Measurements from ENCODE around the gene FAAH2. TPM values are rescaled to one million over a fixed set of nuclear protein-coding genes. Genes with fewer than 3 reads are reported as not detected.

FAAH2 gene
- total RNA-seq, 1 experiment from 2014 or later: 6.4 TPM

- no peak overlapping the region for H2AK5ac ChIP-seq (ENCODE audit: insufficient read length, low read length)
- no peak overlapping the region for H3K4me2 ChIP-seq (ENCODE audit: insufficient read depth, insufficient read length, low read length)
- no peak overlapping the region for H4K5ac ChIP-seq (ENCODE audit: insufficient read length, low read depth, low read length)
- H2BK5ac ChIP-seq (ENCODE audit: insufficient read length, low read length): no peak overlapping the region
- no peak overlapping the region for H3K27ac Mint-ChIP-seq
- H4K91ac ChIP-seq (ENCODE audit: insufficient read length, low read depth, low read length): no peak overlapping the region
- H3K27me3 ChIP-seq (ENCODE audit: insufficient read depth, low read length): no peaks in the 10 kb centered on the region
- no peak for DNase-seq
- TF ChIP-seq, protein P1, sequence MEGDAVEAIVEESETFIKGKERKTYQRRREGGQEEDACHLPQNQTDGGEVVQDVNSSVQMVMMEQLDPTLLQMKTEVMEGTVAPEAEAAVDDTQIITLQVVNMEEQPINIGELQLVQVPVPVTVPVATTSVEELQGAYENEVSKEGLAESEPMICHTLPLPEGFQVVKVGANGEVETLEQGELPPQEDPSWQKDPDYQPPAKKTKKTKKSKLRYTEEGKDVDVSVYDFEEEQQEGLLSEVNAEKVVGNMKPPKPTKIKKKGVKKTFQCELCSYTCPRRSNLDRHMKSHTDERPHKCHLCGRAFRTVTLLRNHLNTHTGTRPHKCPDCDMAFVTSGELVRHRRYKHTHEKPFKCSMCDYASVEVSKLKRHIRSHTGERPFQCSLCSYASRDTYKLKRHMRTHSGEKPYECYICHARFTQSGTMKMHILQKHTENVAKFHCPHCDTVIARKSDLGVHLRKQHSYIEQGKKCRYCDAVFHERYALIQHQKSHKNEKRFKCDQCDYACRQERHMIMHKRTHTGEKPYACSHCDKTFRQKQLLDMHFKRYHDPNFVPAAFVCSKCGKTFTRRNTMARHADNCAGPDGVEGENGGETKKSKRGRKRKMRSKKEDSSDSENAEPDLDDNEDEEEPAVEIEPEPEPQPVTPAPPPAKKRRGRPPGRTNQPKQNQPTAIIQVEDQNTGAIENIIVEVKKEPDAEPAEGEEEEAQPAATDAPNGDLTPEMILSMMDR (conservative IDR thresholded peaks at IDR 0.05): no peak
- peaks cover 70 to 73% of the 10 kb centered on the region in 2 experiments for H3K9me3 Mint-ChIP-seq
- no peaks in the 10 kb centered on the region for H3K79me2 ChIP-seq (ENCODE audit: insufficient read depth, low read length)
- no peaks in the 10 kb centered on the region for H3K23me2 ChIP-seq (ENCODE audit: insufficient read length, low read depth, low read length, poor library complexity, severe bottlenecking)
- no peaks in the 10 kb centered on the region for H3K27me3 Mint-ChIP-seq (ENCODE audit: low read depth)
- H4K8ac ChIP-seq (replicated peaks; ENCODE audit: insufficient read length, low read depth, low read length): no peak overlapping the region
- WGBS (ENCODE audit: extremely low coverage, insufficient read length, low lambda C conversion rate): 100% methylated on average over 1 of the region's 3 CpGs
- no peak overlapping the region for H3K9ac ChIP-seq (ENCODE audit: extremely low read depth, insufficient read length, low read length)
- H2BK15ac ChIP-seq (ENCODE audit: low read depth, low read length): no peak overlapping the region
- H3K14ac ChIP-seq (ENCODE audit: insufficient read depth, low read length): no peak overlapping the region
- no peaks in the 10 kb centered on the region for H3K79me1 ChIP-seq (ENCODE audit: insufficient read depth, low read depth, low read length, poor library complexity, severe bottlenecking)
- no peaks in the 10 kb centered on the region; the same call in 1 of the 2 replicates for H3K4me1 ChIP-seq (ENCODE audit: insufficient read depth, low read length)
- no peak overlapping the region for H2BK12ac ChIP-seq (ENCODE audit: insufficient read length, low read depth, low read length)
- H3K23ac ChIP-seq (ENCODE audit: insufficient read length, low read depth, low read length): no peak overlapping the region
- H3T11ph ChIP-seq (ENCODE audit: low read length): no peak overlapping the region
- H4K20me1 ChIP-seq (ENCODE audit: control insufficient read depth, insufficient read depth, insufficient read length): no peaks in the 10 kb centered on the region
- H3K4ac ChIP-seq (ENCODE audit: low read depth, low read length): no peak overlapping the region
- H3K18ac ChIP-seq (ENCODE audit: insufficient read length, low read depth, low read length): no peak overlapping the region
- H3K56ac ChIP-seq (ENCODE audit: insufficient read length, low read depth, low read length): no peak overlapping the region
- H2BK20ac ChIP-seq (ENCODE audit: low read depth, low read length, poor library complexity, severe bottlenecking): no peak overlapping the region
- H3K36me3 Mint-ChIP-seq (ENCODE audit: insufficient read depth in 1 of 3, low read depth in 3 of 3): peaks cover 0 to 4% (median 0%) of the 10 kb centered on the region in 3 experiments; a peak in 1 of 7 replicates
- H3K4me3 Mint-ChIP-seq: no peak overlapping the region
- H3K4me1 Mint-ChIP-seq: peaks cover 0 to 5% of the 10 kb centered on the region in 2 experiments; a peak in 1 of 4 replicates
- no peak overlapping the region for H2AFZ ChIP-seq (ENCODE audit: low read length)
- no peak overlapping the region for H2BK120ac ChIP-seq (ENCODE audit: low read depth, low read length, poor library complexity, severe bottlenecking)
- H3K27ac ChIP-seq (ENCODE audit: insufficient read length, low read depth, low read length): no peak overlapping the region
- peaks cover 19% of the 10 kb centered on the region for H3K9me3 ChIP-seq (ENCODE audit: control insufficient read depth, low read depth, low read length)
Observed at GRCh38 chrX:57285001-57285400, 1.5 kb upstream of the FAAH2 start.

All from H9 (cell line).